ENCODE measurements around the gene RRAS2.

The RRAS2 gene

DNA sequence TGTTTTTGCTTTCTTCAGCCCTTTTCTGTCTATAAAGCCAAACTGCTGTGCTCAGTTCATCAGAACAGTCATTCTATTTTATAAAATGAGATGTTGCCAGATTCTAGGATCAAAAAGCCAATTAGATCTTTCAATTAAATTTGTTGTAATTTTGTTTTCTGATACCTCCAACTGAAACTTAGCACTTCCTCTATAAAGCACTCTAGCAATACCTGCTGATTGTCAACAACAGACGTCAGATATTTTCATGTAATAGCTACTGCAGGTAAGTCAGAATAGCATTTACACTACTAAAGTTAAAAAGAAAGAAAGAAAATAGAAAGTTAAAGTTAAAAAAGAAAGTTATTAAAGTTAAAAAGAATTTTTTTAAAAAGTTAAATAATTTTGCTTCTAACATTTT lies 19.6 kb downstream of the RRAS2 start:
- H3K36me3 ChIP-seq (ENCODE audit: insufficient read depth, low read length), result no peaks in the 10 kb centered on the region
- H3K9me3 ChIP-seq (ENCODE audit: control insufficient read depth, insufficient read depth, low read length), result no peaks in the 10 kb centered on the region
- peaks cover 47% of the 10 kb centered on the region for H3K4me1 ChIP-seq (ENCODE audit: insufficient read depth, low read length)
- no peak overlapping the region for H3K9ac ChIP-seq (ENCODE audit: low read depth, low read length)

DNA sequence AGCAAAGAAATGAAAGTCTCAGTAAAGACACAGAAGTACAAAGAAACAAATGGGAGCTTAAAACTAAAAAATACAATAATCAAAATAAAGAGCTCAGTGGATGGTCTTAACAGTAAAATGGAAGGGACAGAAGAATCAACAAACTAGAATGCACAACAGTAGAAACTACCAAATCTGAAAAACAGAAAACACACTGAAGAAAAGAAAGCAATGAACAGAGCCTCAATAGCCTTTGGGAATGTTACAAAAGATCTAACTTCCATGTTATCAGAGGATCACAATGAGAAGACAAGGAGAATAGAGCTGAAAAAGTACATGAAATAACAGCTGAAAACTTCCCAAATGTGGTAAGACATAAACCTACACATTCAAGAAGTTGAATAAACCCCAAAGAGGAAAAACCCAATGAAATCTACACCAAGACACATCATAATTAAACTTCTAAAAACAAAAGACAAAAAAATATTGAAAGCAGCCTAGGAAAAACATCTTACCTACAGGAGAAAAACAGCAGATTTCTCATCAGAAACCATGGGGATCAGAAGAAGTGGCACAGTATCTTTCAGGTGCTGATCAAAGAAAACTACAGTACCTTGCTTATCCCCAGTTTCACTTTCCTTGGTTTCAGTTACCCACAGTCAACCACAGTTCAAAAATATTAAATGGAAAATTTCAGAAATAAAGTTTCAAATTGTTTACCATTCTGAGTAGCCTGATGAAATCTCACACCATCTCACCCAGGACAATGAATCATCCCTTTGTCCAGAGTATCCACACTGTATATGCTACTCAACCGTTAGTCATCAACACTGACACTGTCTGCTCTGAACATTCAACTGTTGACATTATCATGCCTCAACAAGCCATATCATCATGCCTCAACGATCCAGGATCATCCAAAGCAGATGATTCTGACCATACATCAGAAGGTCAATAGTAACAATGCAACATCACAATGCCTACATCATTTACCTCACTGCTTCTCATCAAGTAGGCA lies 22.2 kb downstream of the RRAS2 start:
- no peaks in the 10 kb centered on the region for H3K9me3 ChIP-seq (ENCODE audit: control insufficient read depth, insufficient read depth, low read length)
- no peak overlapping the region for H3K9ac ChIP-seq (ENCODE audit: low read depth, low read length)
- H3K36me3 ChIP-seq (ENCODE audit: insufficient read depth, low read length), result no peaks in the 10 kb centered on the region
- H3K4me1 ChIP-seq (ENCODE audit: insufficient read depth, low read length), result peaks cover 40% of the 10 kb centered on the region

DNA sequence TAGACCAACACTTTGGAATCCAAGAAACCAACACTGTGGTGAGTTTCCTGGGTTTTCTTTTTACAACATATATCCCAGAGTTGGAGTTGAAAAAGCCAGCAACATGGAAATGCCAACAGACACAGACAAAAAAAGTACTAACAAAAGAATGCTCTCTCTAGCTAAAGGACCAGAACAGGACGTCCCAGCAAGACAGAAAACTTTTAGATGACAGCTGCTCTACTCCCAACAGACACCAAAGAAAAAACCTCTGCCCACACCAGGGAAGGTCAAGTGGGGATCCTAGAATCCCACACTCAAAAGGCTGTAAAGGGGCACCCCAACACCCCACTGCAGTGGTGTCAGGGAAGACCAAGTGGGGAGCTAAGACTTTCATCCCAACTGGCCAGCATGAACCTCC lies 23.3 kb downstream of the RRAS2 start:
- peaks cover 47% of the 10 kb centered on the region for H3K4me1 ChIP-seq (ENCODE audit: insufficient read depth, low read length)
- no peaks in the 10 kb centered on the region for H3K36me3 ChIP-seq (ENCODE audit: insufficient read depth, low read length)
- no peak overlapping the region for H3K9ac ChIP-seq (ENCODE audit: low read depth, low read length)
- H3K9me3 ChIP-seq (ENCODE audit: control insufficient read depth, insufficient read depth, low read length), result no peaks in the 10 kb centered on the region

DNA sequence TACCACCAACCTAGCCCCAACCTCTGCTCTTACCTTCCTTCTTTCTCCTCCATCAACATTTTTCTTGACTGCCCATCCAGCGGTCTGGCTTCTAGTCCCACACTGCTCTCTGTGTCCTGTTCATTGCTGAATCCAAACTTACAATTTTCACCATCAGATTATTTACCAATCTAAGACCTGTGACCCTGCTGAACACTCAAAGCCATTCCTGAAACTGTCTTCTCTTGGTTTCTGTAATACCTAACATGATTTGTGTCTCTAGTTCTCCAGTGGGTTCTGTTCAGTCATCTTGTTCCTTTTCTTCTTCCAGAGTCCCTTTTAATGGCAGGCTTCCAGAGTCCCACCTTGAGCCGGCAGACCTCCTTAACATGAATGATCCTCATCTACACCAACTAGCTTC lies 24.1 kb downstream of the RRAS2 start:
- Histone ChIP-seq H3K9ac (ENCODE audit: low read depth, low read length) (no peak overlapping the region), H3K36me3 (ENCODE audit: insufficient read depth, low read length) (no peaks in the 10 kb centered on the region), H3K4me1 (ENCODE audit: insufficient read depth, low read length) (peaks cover 50% of the 10 kb centered on the region), H3K9me3 (ENCODE audit: control insufficient read depth, insufficient read depth, low read length) (no peaks in the 10 kb centered on the region)

DNA sequence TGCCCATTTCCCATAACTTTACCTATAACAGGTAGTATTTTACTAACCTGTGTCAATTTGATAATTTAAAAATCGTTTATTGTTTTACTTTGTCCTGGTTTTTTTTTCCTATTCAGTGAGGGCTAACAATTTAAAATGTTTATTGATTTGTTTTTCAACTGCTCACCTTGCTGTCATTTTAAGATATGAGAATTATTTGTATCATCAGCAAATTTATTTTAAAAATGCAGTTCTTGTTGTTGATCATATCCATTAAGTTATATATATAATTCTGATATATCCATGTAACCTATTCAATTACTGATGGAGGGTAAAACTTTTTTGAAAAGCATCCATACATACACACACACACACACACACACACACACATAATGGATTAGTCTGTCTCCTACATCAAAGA lies 24.8 kb downstream of the RRAS2 start:
- Histone ChIP-seq H3K9me3 (ENCODE audit: control insufficient read depth, insufficient read depth, low read length) (no peaks in the 10 kb centered on the region), H3K36me3 (ENCODE audit: insufficient read depth, low read length) (no peaks in the 10 kb centered on the region), H3K4me1 (ENCODE audit: insufficient read depth, low read length) (peaks cover 44% of the 10 kb centered on the region), H3K9ac (ENCODE audit: low read depth, low read length) (no peak overlapping the region)

DNA sequence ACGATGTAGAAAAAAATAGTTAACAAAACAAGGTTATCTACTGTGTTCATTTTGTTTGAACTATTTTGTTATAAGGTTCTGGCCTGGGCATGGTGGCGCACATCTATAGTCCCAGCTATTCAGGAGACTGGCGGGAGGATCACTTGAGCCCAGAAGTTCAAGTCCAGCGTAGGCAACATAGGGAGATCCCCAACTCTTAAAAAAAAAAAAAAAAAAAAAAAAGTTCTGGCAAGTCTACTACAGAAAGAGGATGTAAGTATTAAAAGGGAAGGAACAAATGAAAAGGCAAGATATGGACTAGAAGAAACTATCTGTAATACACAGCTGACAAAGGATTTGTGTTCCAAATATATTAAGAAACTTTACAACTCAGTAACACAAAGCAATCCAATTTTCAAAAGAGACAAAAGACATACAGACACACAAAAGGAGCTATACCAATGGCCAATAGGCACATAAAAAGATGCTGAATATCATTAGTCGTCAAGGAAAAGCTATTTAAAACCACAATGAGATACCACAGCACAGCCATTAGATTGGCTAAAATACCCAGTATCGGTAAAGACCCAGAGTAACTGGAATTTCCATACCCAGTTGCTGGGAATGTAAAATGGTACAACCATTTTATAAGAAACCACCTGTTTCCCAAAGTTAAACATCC lies 27.4 kb downstream of the RRAS2 start:
- H3K9ac ChIP-seq (ENCODE audit: low read depth, low read length), result no peak overlapping the region

DNA sequence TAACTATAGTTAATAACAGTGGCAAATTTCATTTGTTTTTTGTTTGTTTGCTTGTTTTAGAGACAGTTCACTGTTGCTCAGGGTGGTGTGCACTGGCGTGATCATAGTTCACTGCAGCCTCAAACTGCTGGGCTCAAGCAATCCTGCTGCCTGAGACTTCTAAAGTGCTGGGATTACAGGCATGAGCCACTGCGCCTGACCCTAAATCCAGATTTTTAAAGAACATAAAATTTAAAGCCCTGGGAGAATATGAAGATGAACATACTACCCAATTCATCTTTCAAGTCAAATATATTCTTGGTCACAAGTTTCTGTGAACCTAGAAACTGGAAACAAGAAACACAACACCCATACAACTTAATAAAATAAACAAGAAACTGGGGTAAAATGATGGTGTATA lies 28.1 kb downstream of the RRAS2 start:
- Histone ChIP-seq H3K4me1 (ENCODE audit: insufficient read depth, low read length) (peaks cover 37% of the 10 kb centered on the region), H3K9ac (ENCODE audit: low read depth, low read length) (no peak overlapping the region)

More for the DNA sequence above, 27.4 kb downstream of the RRAS2 start:
- H3K36me3 ChIP-seq (ENCODE audit: insufficient read depth, low read length), result no peaks in the 10 kb centered on the region
- H3K4me1 ChIP-seq (ENCODE audit: insufficient read depth, low read length), result peaks cover 44% of the 10 kb centered on the region
- no peaks in the 10 kb centered on the region for H3K9me3 ChIP-seq (ENCODE audit: control insufficient read depth, insufficient read depth, low read length)

DNA sequence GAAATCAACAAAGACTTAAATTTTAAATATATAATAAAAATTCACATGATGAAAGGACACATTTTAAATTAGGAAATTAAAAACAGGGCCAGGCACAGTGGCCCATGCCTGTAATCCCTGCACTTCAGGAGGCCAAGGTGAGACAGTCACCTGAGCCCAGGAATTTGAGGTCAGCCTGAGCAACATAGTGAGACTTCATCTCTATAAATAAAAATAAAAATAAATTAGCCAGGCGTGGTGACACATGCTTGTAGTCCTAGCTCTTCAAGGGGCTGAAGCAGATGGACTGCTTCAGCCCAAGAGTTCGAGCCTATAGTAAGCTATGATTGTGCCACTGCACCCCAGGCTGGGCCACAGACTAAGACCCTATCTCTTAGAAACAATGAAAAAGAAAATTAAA lies 29.3 kb downstream of the RRAS2 start:
- Histone ChIP-seq H3K9ac (ENCODE audit: low read depth, low read length) (no peak overlapping the region), H3K36me3 (ENCODE audit: insufficient read depth, low read length) (no peaks in the 10 kb centered on the region), H3K4me1 (ENCODE audit: insufficient read depth, low read length) (peaks cover 31% of the 10 kb centered on the region), H3K9me3 (ENCODE audit: control insufficient read depth, insufficient read depth, low read length) (no peaks in the 10 kb centered on the region)

More for the DNA sequence above, 28.1 kb downstream of the RRAS2 start:
- Histone ChIP-seq H3K9me3 (ENCODE audit: control insufficient read depth, insufficient read depth, low read length) (no peaks in the 10 kb centered on the region), H3K36me3 (ENCODE audit: insufficient read depth, low read length) (no peaks in the 10 kb centered on the region)

DNA sequence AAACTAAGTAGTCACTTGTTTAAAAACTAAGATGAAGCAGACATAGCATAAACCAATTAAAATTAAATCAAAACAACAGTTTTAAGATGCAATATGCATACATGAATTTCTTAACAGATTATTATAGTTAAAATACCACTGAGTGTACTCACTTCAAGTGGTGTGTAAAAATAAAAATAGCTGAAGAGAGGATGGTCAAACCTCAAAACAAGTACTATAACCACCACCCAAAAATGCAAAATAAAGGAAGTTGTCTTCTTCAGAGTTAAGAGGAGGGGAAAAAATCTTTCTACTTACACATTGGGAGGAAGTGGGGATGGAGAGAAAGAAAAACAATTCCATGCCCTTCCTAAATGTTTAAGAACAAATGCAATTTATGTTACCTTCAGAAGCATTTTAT lies 31.9 kb downstream of the RRAS2 start:
- Histone ChIP-seq H3K4me1 (ENCODE audit: insufficient read depth, low read length) (peaks cover 33% of the 10 kb centered on the region), H3K9me3 (ENCODE audit: control insufficient read depth, insufficient read depth, low read length) (no peaks in the 10 kb centered on the region), H3K9ac (ENCODE audit: low read depth, low read length) (no peak overlapping the region), H3K36me3 (ENCODE audit: insufficient read depth, low read length) (no peaks in the 10 kb centered on the region)

DNA sequence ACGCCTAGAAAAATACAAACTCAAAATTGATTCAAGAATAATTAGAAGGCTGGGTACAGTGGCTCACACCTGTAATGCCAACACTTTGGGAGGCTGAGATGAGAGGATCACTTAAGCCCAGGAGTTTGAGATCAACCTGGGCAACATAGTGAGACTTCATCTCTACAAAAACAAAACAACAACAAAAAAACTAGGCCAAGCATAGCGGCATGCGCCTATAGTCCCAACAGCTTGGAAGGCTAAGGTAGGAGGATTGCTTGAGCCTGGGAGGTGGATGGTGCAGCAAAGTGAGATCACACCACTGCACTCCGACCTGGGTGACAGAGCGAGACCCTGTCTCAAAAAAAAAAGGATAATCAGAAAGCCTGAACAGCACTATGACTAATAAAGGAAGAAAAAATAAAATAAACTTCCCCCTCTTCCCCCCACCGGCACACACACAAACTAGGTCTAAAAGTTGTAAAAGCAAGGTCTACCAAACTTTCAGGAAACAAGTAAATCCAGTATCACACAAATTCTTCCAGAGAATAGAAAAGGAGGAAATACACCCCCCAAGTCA lies 35.8 kb downstream of the RRAS2 start:
- Histone ChIP-seq H3K4me1 (ENCODE audit: insufficient read depth, low read length) (peaks cover 27% of the 10 kb centered on the region), H3K36me3 (ENCODE audit: insufficient read depth, low read length) (no peaks in the 10 kb centered on the region), H3K9me3 (ENCODE audit: control insufficient read depth, insufficient read depth, low read length) (no peaks in the 10 kb centered on the region), H3K9ac (ENCODE audit: low read depth, low read length) (no peak overlapping the region)

DNA sequence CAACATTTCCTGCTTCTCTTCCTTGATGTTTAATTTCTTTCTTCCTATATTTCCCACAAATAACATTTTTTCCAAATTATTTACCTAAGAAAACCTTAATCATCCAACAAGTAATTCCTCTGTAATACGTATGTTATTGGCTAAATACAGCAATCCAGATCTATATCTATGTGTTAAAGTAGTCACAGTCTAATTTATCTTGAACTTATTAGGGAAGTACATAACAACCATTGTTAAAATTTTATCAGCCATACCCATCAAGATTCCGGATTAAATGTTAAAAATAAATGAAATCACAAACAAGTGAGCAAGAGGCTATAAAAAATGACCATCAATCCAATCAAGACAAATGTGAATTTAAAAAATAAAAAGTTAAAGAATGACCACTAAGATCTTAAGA lies 36.5 kb downstream of the RRAS2 start:
- H3K9ac ChIP-seq (ENCODE audit: low read depth, low read length), result no peak overlapping the region
- H3K9me3 ChIP-seq (ENCODE audit: control insufficient read depth, insufficient read depth, low read length), result no peaks in the 10 kb centered on the region
- H3K4me1 ChIP-seq (ENCODE audit: insufficient read depth, low read length), result peaks cover 23% of the 10 kb centered on the region
- 0 out of 2 replicates have a peak, but pooled peaks cover 2% of the 10 kb centered on the region for H3K36me3 ChIP-seq (ENCODE audit: insufficient read depth, low read length)

DNA sequence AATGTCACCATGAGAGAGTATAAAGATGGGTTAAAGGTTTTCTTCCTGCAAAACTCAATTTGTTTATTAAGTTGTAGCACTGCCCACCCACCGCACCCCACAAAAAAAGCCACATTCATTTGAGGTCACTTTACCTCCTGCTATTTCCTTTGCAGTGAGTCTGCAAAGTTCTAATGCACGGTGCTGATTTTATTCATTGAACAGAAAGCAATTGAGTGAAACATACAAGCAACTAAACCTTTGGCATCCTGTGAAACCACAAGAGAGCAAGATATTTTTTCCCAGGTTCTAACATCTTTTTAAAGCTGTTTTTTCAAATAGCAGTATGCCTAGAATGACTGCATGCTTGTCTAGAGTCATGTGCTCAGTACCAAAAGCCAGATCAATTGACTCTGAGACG lies 39.0 kb downstream of the RRAS2 start:
- Histone ChIP-seq H3K9ac (ENCODE audit: low read depth, low read length) (no peak overlapping the region), H3K36me3 (ENCODE audit: insufficient read depth, low read length) (0 out of 2 replicates have a peak, but pooled peaks cover 3% of the 10 kb centered on the region), H3K9me3 (ENCODE audit: control insufficient read depth, insufficient read depth, low read length) (no peaks in the 10 kb centered on the region), H3K4me1 (ENCODE audit: insufficient read depth, low read length) (peaks cover 22% of the 10 kb centered on the region)

DNA sequence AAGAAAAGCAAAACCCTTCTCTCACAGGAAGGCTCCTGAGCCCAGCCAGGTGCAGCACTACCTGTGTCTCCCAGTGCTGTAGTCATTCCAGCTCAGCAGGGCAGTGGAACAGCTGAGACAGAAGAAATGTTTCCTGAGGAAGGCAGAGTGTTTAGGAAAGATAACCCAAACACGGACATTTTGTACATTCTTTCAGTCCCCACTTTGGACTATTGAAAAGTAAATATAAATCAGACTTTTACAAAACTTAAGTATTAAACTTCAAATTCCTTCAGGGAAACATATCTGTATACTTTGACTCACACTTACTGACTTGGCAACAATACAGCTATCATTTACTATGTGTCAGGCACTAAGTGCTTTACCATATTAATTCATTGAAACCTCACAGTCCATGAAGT lies 40.4 kb downstream of the RRAS2 start:
- peaks cover 19% of the 10 kb centered on the region for H3K4me1 ChIP-seq (ENCODE audit: insufficient read depth, low read length)
- no peak overlapping the region for H3K9ac ChIP-seq (ENCODE audit: low read depth, low read length)
- no peaks in the 10 kb centered on the region for H3K9me3 ChIP-seq (ENCODE audit: control insufficient read depth, insufficient read depth, low read length)
- 0 out of 2 replicates have a peak, but pooled peaks cover 3% of the 10 kb centered on the region for H3K36me3 ChIP-seq (ENCODE audit: insufficient read depth, low read length)

DNA sequence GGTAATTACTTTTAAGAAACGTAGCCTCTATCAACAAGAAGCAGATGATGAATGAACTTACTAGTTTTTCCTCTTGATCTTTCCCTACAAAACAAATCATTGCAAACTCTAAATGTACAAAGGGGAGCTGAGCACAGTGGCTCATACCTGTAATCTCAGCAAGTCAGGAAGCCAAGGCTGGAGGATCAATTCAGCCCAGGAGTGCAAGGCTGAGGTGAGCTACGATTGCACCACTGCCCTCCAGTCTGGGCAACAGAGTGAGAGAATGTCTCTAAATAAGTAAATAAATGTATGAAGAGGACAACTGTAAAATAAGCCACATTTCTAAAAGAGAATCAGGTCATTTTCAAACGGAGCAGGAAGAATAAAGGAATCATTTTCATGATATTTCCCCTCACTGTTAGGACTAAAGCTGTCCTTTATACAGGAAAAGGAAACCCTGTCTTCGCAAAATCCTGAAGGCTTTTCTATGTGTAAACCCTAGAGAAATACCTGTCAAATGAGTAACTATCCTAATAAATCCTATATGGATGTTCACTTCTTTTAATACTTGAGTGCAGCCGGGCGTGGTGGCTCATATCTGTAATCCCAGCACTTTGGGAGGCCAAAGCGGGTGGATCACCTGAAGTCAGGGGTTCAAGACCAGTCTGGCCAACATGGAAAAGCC lies 41.2 kb downstream of the RRAS2 start:
- Histone ChIP-seq H3K9me3 (ENCODE audit: control insufficient read depth, insufficient read depth, low read length) (no peaks in the 10 kb centered on the region), H3K9ac (ENCODE audit: low read depth, low read length) (no peak overlapping the region), H3K36me3 (ENCODE audit: insufficient read depth, low read length) (0 out of 2 replicates have a peak, but pooled peaks cover 3% of the 10 kb centered on the region), H3K4me1 (ENCODE audit: insufficient read depth, low read length) (peaks cover 26% of the 10 kb centered on the region)
